Activated gamma-delta T cell (primary cell): ENCODE data around the gene INPP5F.
A peak's percentile ranks its signal among the peaks of the same experiment; 100 is the strongest.

Experiments
- DNase-seq: peaks from one replicate; lab custom pipeline; 2025; lab: John Stamatoyannopoulos, UW
- total RNA-seq, 2 donors: gene quantifications; one replicate each; lab custom pipeline; 2026; lab: John Stamatoyannopoulos, UW

Gene INPP5F, protein sequence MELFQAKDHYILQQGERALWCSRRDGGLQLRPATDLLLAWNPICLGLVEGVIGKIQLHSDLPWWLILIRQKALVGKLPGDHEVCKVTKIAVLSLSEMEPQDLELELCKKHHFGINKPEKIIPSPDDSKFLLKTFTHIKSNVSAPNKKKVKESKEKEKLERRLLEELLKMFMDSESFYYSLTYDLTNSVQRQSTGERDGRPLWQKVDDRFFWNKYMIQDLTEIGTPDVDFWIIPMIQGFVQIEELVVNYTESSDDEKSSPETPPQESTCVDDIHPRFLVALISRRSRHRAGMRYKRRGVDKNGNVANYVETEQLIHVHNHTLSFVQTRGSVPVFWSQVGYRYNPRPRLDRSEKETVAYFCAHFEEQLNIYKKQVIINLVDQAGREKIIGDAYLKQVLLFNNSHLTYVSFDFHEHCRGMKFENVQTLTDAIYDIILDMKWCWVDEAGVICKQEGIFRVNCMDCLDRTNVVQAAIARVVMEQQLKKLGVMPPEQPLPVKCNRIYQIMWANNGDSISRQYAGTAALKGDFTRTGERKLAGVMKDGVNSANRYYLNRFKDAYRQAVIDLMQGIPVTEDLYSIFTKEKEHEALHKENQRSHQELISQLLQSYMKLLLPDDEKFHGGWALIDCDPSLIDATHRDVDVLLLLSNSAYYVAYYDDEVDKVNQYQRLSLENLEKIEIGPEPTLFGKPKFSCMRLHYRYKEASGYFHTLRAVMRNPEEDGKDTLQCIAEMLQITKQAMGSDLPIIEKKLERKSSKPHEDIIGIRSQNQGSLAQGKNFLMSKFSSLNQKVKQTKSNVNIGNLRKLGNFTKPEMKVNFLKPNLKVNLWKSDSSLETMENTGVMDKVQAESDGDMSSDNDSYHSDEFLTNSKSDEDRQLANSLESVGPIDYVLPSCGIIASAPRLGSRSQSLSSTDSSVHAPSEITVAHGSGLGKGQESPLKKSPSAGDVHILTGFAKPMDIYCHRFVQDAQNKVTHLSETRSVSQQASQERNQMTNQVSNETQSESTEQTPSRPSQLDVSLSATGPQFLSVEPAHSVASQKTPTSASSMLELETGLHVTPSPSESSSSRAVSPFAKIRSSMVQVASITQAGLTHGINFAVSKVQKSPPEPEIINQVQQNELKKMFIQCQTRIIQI
- 32.7 to 43.0 reads per million in 2 donors for total RNA-seq

DNA sequence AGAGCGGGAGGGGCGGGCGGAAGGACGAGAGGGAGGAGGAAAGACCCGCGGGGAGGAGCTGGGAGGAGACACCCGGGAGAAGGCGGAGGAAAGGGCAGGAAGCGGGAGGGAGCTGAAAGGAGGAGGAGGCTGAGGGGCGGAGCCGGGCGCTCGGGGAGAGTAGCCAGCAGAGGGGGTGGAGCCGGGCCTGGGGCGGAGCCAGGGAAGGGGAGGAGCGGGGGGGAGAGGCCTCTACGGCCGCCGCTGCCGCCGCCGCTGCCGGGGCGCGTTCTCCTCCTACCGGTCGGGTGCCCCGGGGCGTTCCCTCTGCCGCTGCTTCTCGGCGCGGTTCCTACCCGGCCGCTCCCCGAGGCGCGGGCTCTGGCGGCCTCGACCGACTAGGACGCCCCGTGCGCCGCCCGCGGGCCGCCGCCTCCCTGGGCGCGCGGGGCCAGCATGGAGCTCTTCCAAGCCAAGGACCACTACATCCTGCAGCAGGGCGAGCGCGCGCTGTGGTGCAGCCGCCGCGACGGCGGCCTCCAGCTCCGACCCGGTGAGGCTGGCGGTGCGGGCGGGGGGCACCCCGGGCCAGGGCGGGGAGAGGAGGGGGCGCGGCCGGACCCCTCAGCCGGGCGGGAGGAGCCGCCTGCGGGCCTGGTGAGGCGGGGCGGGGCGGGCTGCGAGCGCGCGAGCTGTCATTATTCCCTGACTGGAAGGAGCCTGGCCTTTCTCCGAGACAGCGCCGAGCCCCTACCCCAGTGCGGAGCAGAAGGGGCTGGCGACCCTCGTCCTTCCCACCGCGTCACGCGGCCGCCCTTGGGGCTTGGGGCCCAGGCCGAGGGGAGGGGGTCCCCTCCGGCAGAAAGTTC, at the start of gene INPP5F:
Gene INPP5F (plus strand): TSS at position 223 of the 848 bp plus-strand sequence. CDS start 213 bp downstream, at position 436.
- peak; percentile 94 for DNase-seq

DNA sequence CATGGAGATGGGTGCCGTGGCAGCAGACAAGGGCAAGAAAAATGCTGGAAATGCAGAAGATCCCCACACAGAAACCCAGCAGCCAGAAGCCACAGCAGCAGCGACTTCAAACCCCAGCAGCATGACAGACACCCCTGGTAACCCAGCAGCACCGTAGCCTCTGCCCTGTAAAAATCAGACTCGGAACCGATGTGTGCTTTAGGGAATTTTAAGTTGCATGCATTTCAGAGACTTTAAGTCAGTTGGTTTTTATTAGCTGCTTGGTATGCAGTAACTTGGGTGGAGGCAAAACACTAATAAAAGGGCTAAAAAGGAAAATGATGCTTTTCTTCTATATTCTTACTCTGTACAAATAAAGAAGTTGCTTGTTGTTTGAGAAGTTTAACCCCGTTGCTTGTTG, 48.7 kb upstream of the INPP5F start:
- no peak for DNase-seq

DNA sequence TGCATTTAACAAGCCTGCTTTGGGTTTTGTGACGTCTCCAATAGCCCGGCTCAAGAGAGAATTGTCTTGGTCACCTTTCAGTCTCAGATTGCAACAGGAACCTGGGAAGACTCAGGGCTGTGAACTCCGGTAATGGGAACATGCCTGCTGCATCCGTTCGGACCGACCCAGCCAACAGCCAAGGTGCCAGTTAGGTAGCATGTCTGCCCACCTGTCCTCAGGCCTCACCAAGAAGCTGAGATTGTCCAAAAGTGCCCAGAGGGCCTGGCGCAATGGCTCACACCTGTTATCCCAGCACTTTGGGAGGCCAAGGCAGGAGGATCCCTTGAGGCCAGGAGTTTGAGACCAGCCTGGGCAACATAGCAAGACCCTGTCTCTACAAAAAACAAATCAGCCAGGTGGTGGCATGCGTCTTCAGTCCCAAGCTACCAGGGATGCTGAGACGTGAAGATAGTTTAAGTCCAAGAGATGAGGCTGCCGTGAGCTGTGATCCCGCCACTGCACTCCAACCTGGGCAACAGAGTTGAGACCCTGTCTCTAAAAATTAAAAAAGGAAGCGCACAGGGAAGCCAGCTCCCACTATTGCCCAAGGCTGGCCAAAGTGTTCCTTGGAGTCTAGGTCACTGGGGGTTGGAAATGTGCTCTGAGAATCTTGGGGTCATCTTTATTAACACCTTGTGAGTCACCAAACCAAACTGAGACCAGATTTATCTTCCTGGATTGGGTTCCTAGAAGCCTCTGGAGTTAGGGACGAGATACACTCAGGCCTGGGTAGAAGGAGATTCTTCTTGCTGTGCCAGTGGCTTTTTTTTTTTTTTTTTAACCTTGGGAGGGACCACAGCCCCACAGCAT, 47.7 kb upstream of the INPP5F start:
- no peak for DNase-seq

DNA sequence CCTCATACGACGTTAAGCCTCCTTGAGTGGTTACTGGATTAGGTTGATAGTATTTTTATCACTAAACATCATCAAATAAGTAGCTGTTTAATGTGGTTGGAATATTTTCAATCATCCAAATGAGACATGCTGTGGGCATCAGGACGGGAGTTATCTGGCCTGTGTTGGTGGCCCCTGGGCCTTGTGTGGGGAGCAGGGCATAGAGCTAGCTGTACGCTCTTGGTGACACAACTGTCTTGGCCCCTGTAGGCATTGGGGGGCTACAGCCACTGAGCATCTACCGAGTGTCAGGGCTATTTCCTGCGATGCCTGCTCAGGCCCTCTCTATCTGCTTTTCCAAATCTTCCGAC, 46.4 kb upstream of the INPP5F start:
- no peak for DNase-seq

DNA sequence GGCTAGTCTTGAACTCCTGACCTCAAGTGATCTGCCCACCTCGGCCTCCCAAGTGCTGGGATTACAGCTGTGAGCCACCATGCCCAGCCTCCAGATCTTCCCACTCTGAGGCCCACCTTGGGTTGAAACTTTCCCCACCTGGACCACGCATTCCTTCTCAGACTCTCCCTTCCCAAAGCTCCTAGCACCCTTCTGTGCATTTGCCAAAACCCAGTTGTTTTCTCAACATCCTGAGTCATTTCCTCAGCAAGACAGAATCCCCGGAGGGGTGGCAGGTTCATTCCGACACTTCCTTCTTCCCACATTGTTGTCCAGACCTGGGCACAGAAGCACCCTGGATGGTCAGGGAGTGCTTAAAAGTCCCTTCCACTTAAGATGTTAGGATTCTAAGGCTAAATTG, 45.8 kb upstream of the INPP5F start:
- DNase-seq: no peak

DNA sequence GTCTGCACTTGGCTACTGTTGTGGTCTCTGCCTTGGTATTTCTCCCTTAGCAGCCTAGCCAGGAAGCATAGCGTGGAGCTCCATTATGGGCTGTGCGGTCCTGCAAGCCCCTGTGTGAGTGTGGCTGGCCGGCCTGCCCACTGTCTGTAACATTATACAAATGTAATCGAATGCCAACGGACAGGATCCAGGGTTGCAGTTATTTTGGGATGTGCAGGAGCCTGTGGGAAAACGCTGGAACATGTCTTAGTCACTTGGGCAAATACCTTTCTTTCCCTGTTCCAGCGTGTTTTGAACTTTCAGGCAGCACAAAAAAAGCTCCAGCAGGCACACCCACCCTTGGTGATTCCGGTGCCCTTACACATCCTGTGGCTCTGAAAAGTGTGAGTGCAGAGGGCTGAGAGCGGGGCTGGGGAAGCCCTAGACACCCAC, 45.2 kb upstream of the INPP5F start:
- DNase-seq: no peak

DNA sequence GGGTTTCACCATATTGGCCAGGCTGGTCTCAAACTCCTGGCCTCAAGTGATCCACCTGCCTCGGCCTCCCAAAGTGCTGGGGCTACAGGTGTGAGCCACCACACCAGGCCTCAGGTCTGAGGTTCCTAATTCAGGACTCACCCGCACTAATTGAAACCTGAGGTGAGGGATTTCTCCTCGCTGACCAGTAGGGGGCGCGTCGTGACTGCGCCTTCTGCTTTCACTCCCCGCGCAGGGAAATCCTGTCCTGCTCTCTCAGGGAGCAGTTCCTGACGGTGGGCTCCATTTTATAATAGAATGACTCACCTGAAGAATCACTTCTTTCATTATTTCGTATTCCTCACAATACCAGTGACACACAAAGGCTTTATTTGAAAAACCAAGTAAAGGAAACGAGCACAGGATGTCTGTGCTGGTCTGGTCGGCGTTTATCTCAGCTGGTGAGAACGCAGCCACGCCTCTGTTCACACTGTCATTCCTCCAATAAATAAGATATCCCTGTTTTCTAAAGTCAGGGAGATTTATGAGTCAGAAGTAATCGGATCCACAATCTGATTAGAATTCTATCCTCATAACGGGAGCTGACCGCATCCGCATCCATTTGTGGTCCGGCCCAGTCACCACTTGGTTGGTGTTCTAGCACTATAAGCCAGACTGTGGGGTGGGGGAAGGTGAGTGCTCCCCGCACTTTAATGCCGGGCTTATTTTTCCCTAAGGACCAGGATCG, 39.2 kb upstream of the INPP5F start:
- peak; percentile 20 for DNase-seq

DNA sequence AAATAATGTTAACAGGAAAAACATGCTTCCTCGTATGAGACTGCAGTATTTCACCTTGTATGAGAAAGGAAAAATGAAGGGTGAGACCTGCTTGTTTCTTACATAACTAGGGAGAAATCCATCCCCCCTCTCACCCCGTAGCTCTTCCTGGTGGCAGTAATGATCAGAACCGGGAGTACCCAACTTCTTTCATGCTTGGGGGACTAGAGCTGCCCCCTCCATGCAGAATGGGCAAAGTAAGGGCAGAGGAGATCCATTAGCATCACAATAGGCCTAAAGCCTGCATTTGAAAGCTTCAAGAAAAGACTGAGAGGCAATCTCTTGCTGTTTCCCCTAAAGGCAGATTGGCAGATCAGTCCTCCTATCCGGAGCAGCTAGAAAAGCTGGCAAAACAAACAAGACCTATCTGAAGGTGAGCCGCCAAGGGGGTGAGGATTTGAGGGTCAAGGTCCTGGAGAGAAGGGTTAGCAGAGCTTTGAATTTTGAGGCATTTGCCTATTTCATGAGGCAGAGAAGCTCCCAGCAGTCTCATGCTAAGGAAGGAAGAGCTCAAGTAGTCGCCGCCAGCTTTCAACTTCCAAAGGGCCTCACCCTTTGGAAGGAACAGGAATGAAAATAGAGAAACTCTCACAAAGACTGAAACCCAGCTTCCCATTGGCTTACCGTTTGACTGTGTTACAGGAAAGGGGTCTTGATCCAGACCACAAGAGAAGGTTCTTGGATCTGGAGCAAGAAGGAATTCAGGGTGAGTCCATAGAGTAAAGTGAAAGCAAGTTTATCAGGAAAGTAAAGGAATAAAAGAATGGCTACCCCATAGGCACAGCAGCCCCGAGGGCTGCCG, 38.4 kb upstream of the INPP5F start:
- DNase-seq: no peak

DNA sequence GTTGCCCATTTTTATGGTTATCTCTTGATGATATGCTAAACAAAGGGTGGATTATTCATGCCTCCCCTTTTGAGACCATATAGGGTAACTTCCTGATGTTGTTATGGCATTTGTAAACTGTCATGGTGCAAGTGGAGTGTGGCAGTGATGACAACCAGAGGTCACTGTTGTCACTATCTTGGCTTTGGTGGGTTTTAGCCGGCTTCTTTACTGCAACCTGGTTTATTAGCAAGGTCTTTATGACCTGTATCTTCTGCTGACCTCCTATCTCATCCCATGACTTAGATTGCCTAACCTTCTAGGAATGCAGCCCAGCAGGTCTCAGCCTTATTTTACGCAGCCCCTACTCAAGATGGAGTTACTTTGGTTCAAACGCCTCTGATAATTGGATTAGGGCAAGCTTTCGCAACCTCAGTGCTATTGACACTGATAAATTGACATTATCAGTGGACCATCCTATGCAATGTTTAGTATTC, 37.8 kb upstream of the INPP5F start:
- DNase-seq: no peak

DNA sequence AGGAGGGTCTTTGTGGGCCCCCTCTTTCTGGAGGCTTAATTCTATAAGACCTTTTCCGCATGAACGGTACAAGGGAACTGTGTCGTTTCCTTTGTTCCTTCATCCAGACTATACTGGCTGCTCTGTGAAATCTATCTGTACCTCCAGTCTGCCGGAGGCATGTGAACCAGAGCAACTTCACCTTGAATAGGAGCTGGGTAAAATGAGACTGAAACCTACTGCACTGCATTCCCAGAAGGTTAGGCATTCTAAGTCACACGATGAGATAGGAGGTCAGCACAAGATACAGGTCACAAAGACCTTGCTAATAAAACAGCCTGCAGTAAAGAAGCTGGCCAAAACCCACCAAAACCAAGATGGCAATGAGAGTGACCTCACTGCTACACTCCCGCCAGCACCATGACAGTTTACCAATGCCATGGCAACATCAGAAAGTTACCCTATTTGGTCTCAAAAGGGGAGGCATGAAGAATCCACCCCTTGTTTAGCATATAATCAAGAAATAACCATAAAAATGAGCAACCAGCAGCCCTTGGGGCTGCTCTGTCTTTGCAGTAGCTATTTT, 36.8 kb upstream of the INPP5F start:
- no peak for DNase-seq

DNA sequence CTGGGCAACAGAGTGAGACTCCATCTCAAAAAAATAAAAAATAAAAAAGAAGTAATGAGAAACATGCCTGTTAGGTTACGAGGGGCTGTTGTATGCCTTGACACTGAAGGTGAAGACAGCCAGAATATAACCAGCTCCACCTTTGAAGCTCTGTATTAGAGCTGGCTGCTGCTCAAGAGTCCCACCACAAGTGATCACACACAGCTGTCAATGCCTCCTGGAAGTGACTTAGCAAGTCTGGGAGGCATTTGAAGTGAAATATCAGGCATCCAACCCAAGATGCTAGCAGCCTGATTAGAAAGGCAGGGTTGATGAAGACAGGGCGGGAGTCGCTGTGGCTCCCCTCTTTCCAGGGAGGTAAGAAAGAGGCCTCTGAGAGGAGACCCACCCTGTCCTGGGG, 34.1 kb upstream of the INPP5F start:
- DNase-seq: no peak

DNA sequence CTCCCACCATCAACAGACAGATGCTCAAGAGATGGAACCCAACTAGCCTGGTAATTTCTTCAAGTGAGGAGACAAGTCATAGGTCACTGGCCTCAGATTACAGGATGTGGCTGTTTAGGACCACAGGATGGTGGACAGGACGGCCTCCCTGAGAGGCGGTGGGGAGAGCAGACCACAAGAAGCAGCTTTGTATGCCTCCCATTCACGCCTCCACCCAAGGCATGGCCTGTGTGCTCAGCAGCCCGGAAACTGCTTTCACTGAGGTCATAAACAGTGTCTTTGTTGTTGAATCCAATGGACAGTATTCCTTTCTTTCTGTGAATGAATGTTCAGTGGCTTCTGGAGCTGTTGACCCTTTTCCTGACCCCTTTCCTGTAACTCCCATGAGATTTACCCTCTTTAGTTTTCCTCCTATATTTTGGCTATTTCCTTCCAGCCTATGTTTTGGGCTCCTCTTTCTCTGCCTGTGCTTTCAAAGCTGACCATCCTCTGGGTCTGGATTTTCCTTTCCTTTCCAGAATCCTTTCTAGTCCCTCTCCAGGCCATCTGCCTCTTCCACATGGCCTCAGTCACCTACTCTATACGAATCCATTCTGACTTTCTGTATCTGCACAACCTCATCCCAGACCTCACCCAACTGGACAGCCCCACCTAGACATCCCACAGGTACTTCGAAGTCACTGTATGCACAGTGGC, 32.4 kb upstream of the INPP5F start:
- DNase-seq: no peak

DNA sequence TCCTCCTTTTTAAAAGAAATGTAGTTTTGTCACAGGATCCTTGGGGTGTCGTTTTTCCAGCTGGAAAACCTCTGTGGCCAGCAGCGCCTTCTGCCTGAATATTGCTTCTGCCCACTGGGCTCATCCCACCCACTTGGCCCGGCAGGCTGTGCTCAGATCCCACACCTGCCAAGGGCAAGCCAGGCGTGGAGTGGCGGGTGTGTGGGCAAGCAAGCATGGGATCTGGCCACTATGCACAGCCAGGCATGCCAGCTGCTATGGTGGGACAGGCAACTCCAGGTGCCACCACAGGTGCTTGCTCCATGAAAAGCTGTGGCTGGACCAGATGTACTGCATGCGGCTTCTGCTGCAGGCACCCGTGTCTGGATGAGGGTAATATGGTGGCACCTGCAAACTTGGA, 31.2 kb upstream of the INPP5F start:
- no peak for DNase-seq

DNA sequence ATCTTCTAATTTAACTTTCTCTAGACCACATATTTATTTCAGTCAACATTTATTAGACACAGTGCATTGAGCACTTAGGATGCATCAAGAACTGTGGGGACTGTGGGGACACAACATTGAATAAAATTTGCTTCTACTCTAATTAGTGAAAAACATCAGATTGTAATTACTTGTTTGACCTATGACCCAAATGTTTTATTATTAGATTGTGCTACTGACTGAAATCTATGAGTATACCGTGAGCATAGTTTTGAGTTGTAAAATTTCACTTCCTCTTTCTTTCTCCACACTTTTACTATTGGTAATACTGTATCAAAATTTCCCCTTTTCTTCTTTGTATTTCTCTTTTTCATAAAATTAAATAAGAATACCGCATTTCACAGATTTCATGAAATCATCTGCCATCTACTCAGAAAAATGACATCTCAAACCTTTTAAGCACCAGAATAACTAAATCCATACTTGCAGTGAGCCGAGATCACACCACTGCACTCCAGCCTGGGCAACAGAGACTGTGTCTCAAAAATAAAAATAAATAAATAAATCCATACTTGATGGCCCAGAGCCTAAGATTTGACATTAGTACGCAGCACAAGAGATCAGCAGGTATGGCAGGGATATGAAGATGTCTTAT, 25.4 kb upstream of the INPP5F start:
- DNase-seq: no peak

DNA sequence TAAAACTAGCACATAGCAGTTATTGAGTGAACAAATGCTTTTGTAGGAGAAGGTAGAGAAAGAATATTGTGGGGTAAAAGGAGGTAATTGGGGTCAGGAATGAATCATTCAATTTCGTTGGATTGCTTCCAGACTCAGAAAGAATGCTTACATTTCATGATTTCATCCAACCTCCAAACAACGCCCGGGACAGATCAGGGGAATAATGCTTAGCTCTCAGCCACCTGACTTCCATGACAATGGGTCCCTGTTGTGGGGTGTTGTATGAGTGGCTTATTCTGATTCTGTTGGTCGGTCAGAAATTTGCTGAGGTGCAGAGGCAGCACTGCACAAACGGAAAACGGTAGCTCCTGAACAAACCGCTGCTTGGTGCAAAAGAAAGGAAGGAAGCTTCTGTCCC, 24.0 kb upstream of the INPP5F start:
- no peak for DNase-seq

DNA sequence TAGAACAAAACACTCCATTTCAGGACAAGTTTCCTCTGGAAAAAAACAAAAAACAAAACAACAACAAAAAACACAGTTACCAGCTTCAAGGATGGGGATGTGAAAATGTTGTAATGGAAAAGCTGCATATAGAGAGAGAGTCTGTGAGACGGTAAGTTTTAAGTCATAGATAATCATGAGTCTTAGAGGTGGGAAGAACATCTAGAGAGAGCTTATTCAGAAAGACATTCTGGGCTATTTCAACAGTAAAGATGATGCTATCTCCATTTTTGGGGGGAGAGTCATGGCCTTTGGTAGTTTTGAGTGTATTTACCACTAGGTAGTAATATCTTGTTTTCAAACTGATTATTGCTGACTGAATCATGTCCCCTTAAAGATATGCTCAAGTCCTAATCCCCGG, 23.3 kb upstream of the INPP5F start:
- DNase-seq: no peak

DNA sequence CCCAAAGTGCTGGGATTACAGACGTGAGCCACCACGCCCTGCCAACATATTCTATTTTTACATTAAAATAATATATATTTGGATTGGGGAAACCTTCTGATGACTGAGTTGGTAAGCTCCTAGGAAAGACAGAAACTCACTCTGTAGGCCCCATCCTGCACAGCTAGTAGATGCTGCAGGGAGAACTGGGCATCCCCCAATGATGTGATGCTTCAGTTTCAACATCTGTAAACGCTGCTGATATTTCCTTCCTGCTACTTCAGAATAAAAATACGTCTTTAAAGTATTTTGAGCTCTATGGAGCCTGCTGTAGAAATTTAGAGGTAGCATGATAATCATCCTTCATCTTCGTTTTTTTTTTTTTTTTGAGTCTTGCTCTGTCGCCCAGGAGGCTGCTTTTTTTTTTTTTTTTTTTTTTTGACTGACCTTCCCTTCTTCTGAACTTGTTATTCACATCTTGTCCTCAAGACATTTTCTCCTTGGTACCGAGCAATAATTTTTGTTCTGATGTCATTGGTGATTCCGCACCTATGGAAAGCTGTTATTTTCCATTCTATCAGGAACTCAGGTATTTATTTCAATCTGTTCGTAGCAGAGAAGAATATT, 21.8 kb upstream of the INPP5F start:
- DNase-seq: no peak
